ENCODE data around the gene NRGN.

- peak; percentile 49 to 73 for TF ChIP-seq CTCF (conservative IDR thresholded peaks at IDR 0.05 in 1 of 2, IDR thresholded peaks at IDR 0.05 in 1 of 2; ENCODE audit: extremely low read depth in 1 of 2, insufficient read depth in 1 of 2, low read depth in 1 of 2, low read length in 2 of 2)
- peak; percentile 47 for TF ChIP-seq EZH2 (IDR thresholded peaks at IDR 0.05; ENCODE audit: borderline replicate concordance, low read length)
Observed at GRCh38 chr11:124758355-124759265, 18.9 kb downstream of the NRGN start.
